H54 (cell line): ENCODE data around the gene SLC22A17.

Source experiments
- DNase-seq: peaks from one replicate; pipeline ENCODE4 v3.0.0; 2011; ENCODE audit warnings: low spot score, mixed read lengths; ENCODE audit not compliant: insufficient read length
- FAIRE-seq: peaks from 3 replicates; lab custom pipeline; 2011; peaks lifted over from hg19 to GRCh38; lab: Jason Lieb, UNC
- POLR2A ChIP-seq: IDR thresholded peaks from 2 replicates; pipeline ENCODE4 v1.6.1; 2011; ENCODE audit warnings: low read depth, mild to moderate bottlenecking, low read length

Gene SLC22A17

DNA sequence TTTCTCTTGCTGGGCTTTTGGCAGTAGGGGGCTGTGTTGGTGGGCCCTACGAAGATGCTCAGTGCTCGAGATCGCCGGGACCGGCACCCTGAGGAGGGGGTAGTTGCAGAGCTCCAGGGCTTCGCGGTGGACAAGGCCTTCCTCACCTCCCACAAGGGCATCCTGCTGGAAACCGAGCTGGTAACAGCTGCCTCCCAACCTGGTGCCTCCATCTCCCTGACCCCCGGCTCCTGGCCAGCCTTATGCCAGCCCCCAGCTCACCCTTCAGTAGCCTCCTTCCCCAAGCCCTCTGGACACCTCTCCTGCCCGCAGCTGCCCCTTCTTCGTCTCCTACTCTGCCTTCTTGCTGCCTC, 24.5 kb upstream of the SLC22A17 start:
- DNase-seq (no peak), FAIRE-seq (no peak)
- no peak for TF ChIP-seq POLR2A

GRCh38 chr14:23376482-23377197, 24.0 kb upstream of the SLC22A17 start, which contains the start of gene CMTM5:
Gene CMTM5, plus strand, starts transcription at chr14:23377046. Its CDS starts 206 bp downstream, at chr14:23377252.
- FAIRE-seq: no peak
- no peak for DNase-seq
- no peak for TF ChIP-seq POLR2A

GRCh38 chr14:23375527-23376251, 23.0 kb upstream of the SLC22A17 start:
- DNase-seq: no peak
- no peak for FAIRE-seq
- no peak for TF ChIP-seq POLR2A

GRCh38 chr14:23373041-23373440, 20.4 kb upstream of the SLC22A17 start:
- no peak for DNase-seq
- TF ChIP-seq POLR2A: no peak
- no peak for FAIRE-seq

DNA sequence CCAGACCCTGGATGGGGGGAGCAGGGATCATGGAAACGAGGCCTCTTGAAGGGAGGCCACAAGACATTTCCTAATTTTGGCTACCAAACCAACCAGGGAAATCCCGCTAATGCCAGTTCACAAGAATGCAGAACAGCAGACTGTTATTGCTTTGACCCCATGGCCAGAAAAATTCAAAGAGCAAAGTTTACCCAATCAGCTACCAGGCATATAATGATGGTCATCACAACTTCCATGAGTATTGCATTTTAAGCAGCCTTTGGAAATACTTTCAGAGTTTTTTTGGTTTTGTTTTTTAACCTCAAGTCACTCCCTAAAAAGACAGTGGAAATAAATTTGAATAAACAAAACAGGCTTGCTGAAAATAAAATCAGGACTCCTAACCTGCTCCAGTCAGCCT, 19.8 kb upstream of the SLC22A17 start, which contains the start of gene IL25:
Gene IL25 (plus strand): TSS at position 301 of the 400 bp plus-strand sequence.
- no peak for DNase-seq
- no peak for TF ChIP-seq POLR2A
- no peak for FAIRE-seq

GRCh38 chr14:23371865-23372264, 19.2 kb upstream of the SLC22A17 start:
- FAIRE-seq: no peak
- no peak for DNase-seq
- TF ChIP-seq POLR2A: no peak

GRCh38 chr14:23370221-23370620, 17.5 kb upstream of the SLC22A17 start:
- DNase-seq (no peak), FAIRE-seq (no peak)
- no peak for TF ChIP-seq POLR2A

GRCh38 chr14:23366426-23366921, 13.8 kb upstream of the SLC22A17 start:
- DNase-seq (no peak), FAIRE-seq (no peak)
- TF ChIP-seq POLR2A: no peak

DNA sequence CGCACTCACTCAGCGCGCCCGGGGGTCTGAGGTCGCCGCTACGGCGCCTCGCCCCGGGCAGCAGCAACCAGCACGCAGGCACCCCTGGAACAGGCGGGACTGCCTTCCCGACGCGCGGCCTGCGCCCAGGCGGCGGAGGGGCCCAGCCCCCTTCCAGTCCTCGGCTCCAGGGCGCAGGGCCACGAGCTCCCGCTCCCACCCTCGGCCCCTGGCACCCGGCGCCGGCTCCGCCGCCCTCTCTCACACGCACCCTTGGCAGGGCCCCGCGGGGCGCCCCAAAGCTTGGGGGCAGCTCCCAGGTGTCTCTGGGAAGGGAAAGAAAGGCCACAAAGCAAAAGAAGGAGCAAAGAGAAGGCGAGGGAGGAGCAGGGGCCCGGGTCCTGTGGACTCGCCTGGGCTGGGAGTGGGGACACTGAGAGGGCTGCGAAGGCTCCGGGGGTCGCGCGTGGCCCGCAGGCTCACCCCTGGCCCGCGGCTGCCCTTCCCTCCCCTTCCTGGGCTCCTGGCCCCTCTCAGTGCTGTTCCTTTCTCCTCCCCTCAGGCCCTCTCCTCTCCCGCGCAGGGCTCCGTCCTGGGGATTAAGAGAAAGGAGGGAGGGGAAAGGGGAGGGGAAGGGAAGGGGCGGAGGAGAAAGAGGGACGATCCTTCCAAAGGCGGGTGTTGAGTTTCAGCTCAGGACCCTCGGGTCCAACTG, 13.2 kb upstream of the SLC22A17 start:
- DNase-seq: no peak
- TF ChIP-seq POLR2A: no peak
- FAIRE-seq: no peak

DNA sequence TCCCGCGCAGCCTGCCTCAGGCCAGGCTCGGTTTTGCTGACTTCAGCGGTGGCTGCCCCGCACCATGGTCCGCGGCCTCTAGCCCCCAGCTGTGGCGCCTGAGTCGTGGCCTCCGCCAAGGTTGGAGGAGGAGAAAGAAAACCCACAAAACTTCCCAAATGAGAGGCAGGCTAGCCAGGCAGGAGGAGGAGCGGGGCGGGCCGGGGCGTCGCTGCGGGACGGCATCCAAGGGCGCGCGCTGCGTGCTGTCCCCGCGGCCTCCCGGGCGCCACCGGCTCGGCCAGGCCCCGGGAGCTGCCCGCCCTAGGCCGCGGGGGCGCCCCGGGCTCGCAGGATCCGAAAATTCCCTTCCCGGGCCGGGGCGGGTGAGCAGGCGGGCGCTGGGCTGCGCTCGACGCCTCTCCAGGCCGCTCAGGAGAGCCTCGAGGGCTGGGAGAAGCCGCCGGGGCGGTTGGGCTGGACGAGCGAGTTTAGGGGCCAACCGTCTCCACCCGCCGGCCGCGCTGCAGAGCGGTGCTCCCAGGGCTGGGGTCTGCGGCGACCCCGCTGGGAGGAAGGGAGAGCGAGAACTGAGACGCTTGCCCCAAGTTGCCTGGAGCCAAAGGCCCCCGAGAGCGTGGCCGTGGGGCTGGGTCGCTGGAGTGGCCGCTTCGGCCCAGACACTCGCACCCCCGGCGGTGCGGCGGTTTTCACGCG, 12.5 kb upstream of the SLC22A17 start, which contains the start of gene EFS:
Gene EFS (minus strand): TSS at position 137 of the 696 bp plus-strand sequence. CDS start 147 bp downstream, outside the sequence.
- no peak for TF ChIP-seq POLR2A
- no peak for DNase-seq
- FAIRE-seq: no peak

DNA sequence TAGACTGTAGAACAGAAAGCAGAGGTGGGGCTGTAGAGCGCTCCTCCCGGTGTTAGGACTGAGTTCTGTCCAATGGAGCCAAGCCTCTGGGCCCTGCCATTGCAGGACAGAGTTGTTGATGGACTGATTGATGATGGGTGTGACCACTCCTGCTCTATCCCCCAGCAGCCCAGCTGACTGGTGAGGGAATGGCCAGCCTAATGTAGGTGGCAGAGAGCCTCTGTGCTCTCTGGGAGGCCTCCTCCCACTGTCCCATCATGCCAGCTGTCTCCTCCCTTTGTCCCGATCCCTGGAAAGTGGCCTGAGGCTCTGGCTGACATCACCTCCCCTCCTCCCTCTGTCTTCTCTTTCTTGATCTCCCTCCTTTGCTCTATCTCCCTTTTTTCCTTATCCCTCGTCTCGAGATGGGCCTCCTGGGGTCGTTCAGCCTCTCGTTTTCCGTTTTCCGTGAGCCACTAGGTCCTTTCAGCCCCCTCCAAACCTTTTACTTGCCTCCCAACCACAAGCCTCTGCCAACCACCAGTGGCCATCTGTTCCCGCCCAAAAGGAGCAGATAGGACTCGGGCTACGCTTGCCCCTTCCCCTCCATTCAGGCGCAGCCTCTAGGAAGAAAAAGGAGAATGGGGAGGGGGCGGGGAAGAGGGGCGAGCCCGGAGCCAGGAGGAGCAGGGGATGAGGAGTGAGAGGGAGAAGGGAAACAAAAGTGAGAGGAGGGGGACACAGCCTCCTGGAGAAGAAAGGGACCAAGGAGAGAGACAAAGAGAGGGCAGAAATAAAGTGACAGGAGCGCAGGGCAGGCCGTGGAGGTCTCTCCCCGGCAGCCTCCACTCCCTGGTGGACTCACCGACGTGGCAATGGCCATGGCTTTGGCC, 11.7 kb upstream of the SLC22A17 start:
- DNase-seq (no peak), FAIRE-seq (no peak)
- TF ChIP-seq POLR2A: no peak

- FAIRE-seq: no peak
- no peak for DNase-seq
- no peak for TF ChIP-seq POLR2A
These were observed 9.5 kb upstream of the SLC22A17 start for GRCh38 chr14:23362200-23362599.
